ENCODE measurements around the gene CDKN1A. TPM values are rescaled to one million over a fixed set of nuclear protein-coding genes. Genes with fewer than 3 reads are reported as not detected.
A peak's percentile ranks its signal among the peaks of the same experiment; 100 is the strongest.

Gene CDKN1A
- total and polyA plus RNA-seq, 9 of the 15 experiments (the other 6 are each of a cell fraction or from before 2014, with no cell fraction given): 0.25 to 8.1 (median 5.1) TPM

DNA sequence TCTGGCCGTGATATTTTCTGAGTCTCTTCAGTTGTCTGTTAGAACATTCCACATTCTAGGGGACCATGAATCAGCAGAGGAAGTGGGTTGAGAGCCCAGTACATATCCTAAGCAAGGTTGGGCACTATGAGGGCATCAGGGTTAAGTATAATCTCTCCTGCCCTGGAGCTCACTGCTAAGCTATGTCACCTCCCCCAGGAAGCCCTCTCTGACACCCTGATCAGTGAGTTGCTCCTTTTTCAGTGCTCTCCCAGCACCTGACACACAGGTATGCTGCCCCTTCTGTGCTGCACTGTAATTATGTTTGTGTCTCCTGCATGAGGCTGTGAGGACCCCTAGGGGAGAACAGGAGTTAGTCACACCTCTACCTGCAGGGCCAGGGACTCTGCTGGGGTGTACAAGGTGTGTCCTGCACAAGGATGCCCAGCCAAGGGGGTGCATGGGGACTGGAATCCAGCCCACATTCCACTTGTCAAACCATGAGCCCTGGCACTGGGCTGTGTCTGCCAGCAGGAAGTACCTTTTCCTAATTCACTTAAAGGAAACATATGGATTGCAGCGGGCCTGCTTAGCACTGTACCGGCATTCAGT lies 23.0 kb downstream of the CDKN1A start (continued):
- TF ChIP-seq, protein P1, sequence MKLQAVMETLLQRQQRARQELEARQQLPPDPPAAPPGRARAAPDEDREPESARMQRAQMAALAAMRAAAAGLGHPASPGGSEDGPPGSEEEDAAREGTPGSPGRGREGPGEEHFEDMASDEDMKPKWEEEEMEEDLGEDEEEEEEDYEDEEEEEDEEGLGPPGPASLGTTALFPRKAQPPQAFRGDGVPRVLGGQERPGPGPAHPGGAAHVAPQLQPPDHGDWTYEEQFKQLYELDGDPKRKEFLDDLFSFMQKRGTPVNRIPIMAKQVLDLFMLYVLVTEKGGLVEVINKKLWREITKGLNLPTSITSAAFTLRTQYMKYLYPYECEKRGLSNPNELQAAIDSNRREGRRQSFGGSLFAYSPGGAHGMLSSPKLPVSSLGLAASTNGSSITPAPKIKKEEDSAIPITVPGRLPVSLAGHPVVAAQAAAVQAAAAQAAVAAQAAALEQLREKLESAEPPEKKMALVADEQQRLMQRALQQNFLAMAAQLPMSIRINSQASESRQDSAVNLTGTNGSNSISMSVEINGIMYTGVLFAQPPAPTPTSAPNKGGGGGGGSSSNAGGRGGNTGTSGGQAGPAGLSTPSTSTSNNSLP (IDR thresholded peaks at IDR 0.05; ENCODE audit: borderline replicate concordance, low read depth, low read length): no peak
- TF ChIP-seq GATAD2A (IDR thresholded peaks at IDR 0.05): no peak
- TF ChIP-seq ZNF165 (CRISPR knock-in tag; IDR thresholded peaks at IDR 0.05; ENCODE audit: borderline replicate concordance): no peak
- TF ChIP-seq BACH1 (tag; IDR thresholded peaks at IDR 0.05): no peak
- no peak for TF ChIP-seq SRSF7 (optimal IDR thresholded peaks at IDR 0.05; ENCODE audit: low read depth, low read length)
- TF ChIP-seq EGR1 (conservative IDR thresholded peaks at IDR 0.05): no peak

DNA sequence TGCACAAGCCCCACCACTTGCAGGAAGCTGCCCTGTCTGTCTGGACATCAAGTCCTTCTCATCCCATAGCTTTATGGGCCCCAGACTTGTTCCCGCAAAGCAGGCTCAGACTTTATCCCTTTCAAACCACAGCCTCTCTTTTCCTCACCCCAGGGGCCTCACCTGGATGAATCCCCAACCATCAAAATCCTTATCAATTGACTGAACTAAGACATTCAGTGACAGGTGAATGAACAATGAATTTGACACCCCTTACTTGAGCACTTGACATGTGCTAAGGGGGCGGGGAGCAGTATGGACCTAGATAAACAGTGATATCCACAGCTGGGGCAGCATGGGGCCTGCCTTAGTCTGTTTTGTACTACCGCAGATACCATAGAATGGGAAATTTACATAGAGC lies 24.1 kb downstream of the CDKN1A start:
- in situ Hi-C loops (cut with MboI) (no loop called here), intact Hi-C loops (cut with micrococcal nuclease) (loop anchor here (5.0 kb wide), 1 partner anchor 85 kb away; no protein-coding TSS in a partner anchor)
- H3K9me1 ChIP-seq (ENCODE audit: control insufficient read depth, insufficient read depth, low read length): peaks cover 3% of the 10 kb centered on the region
- 9% methylated on average over 3 of the region's 3 CpGs for WGBS (ENCODE audit: insufficient coverage, low coverage, missing lambda C conversion rate)
- no peak for TF ChIP-seq SNRNP70 (optimal IDR thresholded peaks at IDR 0.05; ENCODE audit: low read depth, low read length)
- no peak for TF ChIP-seq CC2D1A (IDR thresholded peaks at IDR 0.05)
- TF ChIP-seq FOXA3 (CRISPR knock-in tag; conservative IDR thresholded peaks at IDR 0.05 in 1 of 2, IDR thresholded peaks at IDR 0.05 in 1 of 2): peak; percentile 25 to 81; a peak in 1 of 4 replicates
- TF ChIP-seq RNF2 (IDR thresholded peaks at IDR 0.05): no peak
- H3K4me3 ChIP-seq: no peak overlapping the region
- H3K4me2 ChIP-seq (ENCODE audit: insufficient read depth, low read length): no peak overlapping the region
- DNase-seq (ENCODE audit: extremely low read depth in 1 of 4, low spot score in 3 of 4) (no peak), ATAC-seq (no peak), FAIRE-seq (no peak)
- BruUV-seq (replicated peaks): no TSS peak
- no peaks in the 10 kb centered on the region for H3K36me3 ChIP-seq (ENCODE audit: control insufficient read depth, insufficient read depth, low read length)
- peaks cover 33 to 70% of the 10 kb centered on the region in 2 experiments for H3K27me3 ChIP-seq (ENCODE audit: control insufficient read depth in 2 of 2, insufficient read depth in 2 of 2, low read length in 2 of 2)
- no peak overlapping the region; a peak in 1 of 4 replicates for H3K9ac ChIP-seq (ENCODE audit: insufficient read depth in 1 of 2, low read depth in 2 of 2, low read length in 2 of 2)
- CTCF ChIA-PET (ENCODE audit: low intra/inter-chr PET ratio): no interaction called here
- POLR2A ChIA-PET: interaction anchor here (0.7 kb wide), 2 partner anchors 12 to 88 kb away, joined by 3 to 9 read pairs; no protein-coding TSS in a partner anchor
- H3K4me1 ChIP-seq (replicated peaks in 1 of 2; ENCODE audit: control insufficient read depth in 2 of 2, insufficient read depth in 2 of 2, low read length in 2 of 2): peaks cover 0 to 5% of the 10 kb centered on the region in 2 experiments; a peak in 2 of 5 replicates
- no peak overlapping the region for H3K27ac ChIP-seq (ENCODE audit: extremely low read depth, low read depth, low read length)
- H4K20me1 ChIP-seq (replicated peaks; ENCODE audit: control insufficient read depth, insufficient read depth, low read length): peaks cover 6% of the 10 kb centered on the region; the same call in 1 of the 2 replicates
- H3K9me3 ChIP-seq (replicated peaks; ENCODE audit: control insufficient read depth, insufficient read depth, low read depth, low read length): no peaks in the 10 kb centered on the region
- H3K79me2 ChIP-seq (ENCODE audit: control insufficient read depth, insufficient read depth, low read length): no peaks in the 10 kb centered on the region
- H2AFZ ChIP-seq (ENCODE audit: low read depth, low read length): no peak overlapping the region

Measured in K562 (cell line).